Stomach (tissue), 9 donors: Measurements from ENCODE around the gene GRB7. TPM values are rescaled to one million over a fixed set of nuclear protein-coding genes. Genes with fewer than 3 reads are reported as not detected.

Experiments
- DNase-seq, 2 donors: peaks; one replicate each; pipeline versions ENCODE4 v3.0.0 to v3.0.0-alpha.2; 2013 to 2019
- H3K27ac ChIP-seq, 5 donors: fragments of 200-600 bp in 4 of 5; sonication (generic) in 4 of 5; one replicate each; pipeline ENCODE4 v1.5.1; 2013 to 2019; ENCODE audit warnings: mild to moderate bottlenecking in 1 of 5, moderate library complexity in 1 of 5
- H3K27me3 ChIP-seq, 3 donors: fragments of 200-600 bp; sonication (generic); one replicate each; pipeline ENCODE4 v1.5.1; 2017 to 2019; ENCODE audit warnings: mixed run types in 1 of 3
- H3K36me3 ChIP-seq, 4 donors: fragments of 200-600 bp; sonication (generic); 1 replicate in 3 of 4; 2 replicates in 1 of 4; pipeline ENCODE4 v1.5.1; 2016 to 2019
- H3K4me1 ChIP-seq, 4 donors: fragments of 200-600 bp; sonication (generic); one replicate each; pipeline ENCODE4 v1.5.1; 2016 to 2019
- H3K4me3 ChIP-seq, 4 donors: fragments of 200-600 bp; sonication (generic) in 3 of 4; one replicate each; pipeline ENCODE4 v1.5.1; 2016 to 2019; ENCODE audit warnings: mild to moderate bottlenecking in 1 of 4
- H3K9me3 ChIP-seq, 4 donors: fragments of 200-600 bp; sonication (generic); one replicate each; pipeline ENCODE4 v1.5.1; 2016 to 2019
- EP300 ChIP-seq: sonication (generic); formaldehyde crosslinking; IDR thresholded peaks from one replicate; pipeline ENCODE4 v1.6.1; 2017; ENCODE audit warnings: antibody characterized with exemption
- POLR2A ChIP-seq, 4 donors: fragments of 450-650 bp; IDR thresholded peaks; one replicate each; pipeline ENCODE4 v1.6.1; 2016; ENCODE audit warnings: antibody characterized with exemption in 4 of 4, control low read depth in 2 of 4, mild to moderate bottlenecking in 1 of 4, moderate library complexity in 1 of 4
- POLR2AphosphoS5 ChIP-seq, 3 donors: sonication (generic); formaldehyde crosslinking; IDR thresholded peaks; one replicate each; pipeline ENCODE4 v1.6.1; 2016; ENCODE audit warnings: antibody characterized with exemption in 3 of 3
- WGBS, 5 donors: extraction: QIAGEN DNeasy Blood & Tissue Kit in 3 of 5; methylation state at CpG; one replicate each; pipeline versions ENCODE4 v1.1.5 to v1.1.7; 2013 to 2018; 5-methylcytosine and 5-hydroxymethylcytosine counted together
- intact Hi-C: fragments of 100-400 bp; cut with DNase I; formaldehyde crosslinking; loops from one replicate; pipeline ENCODE4 v1.15.1; 2023; ENCODE audit warnings: low total_unique reads
- polyA plus RNA-seq, 3 donors: library from polyadenylated mRNA; stranded (reverse); fragments of 200-250 nt; gene quantifications; one replicate each; pipeline ENCODE4 v1.2.3, GENCODE V29; 2013
- total RNA-seq, 5 donors: library from RNA; depleted of rRNA; stranded (reverse); fragments of >200 nt; gene quantifications; one replicate each; pipeline versions ENCODE4 v1.1.0 to v1.2.3, GENCODE V29; 2014 to 2016
- TF ChIP-seq, protein P1 (sequence below), 7 experiments: fragments of 450-650 bp in 4 of 7; fragments of 200-600 bp in 3 of 7; sonication (generic) in 3 of 7; IDR thresholded peaks; one replicate each; pipeline ENCODE4 v1.5.1; 2016 to 2019; ENCODE audit warnings: antibody characterized with exemption in 7 of 7, control low read depth in 2 of 7, mild to moderate bottlenecking in 1 of 7
- donor health status: healthy with polysubstance abuse.
- donor health status: Bipolar disorder and iron deficiency.
- donor health status: healthy.

Gene GRB7
- total and polyA plus RNA-seq, 8 donors: 2.3 to 43.9 (median 23.0) TPM

DNA sequence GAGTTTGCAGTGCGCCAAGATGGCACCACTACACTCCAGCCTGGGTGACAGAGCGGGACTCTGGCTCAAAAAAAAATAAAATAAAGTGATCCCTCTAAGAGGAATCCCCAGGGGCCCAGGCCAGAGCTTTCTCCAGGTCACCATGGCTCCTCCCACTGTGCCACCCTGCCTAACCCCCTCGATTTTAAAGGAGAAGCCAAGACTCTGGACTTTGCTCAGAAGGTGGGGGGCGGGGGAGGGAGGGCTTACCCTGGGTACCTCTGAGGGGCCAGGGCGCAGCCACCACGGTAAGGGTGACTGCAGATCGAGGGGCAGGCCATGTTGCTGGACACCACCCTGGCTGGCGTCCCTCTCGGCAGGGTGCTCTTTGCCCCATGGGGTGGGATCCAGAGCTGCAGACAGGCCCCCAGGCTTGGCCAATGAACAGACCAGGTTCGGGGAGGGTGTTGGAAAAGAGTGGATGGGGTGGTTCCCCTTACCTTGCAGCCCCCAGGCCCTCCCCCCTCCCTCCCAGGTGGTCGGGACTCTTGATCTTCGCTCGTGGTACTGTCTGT, 455 bp upstream of the GRB7 start:
- peaks cover 0 to 3% (median 2%) of the 10 kb centered on the region in 4 donors for H3K36me3 ChIP-seq
- TF ChIP-seq EP300: no peak
- TF ChIP-seq POLR2AphosphoS5 (IDR thresholded peaks at IDR 0.05): no peak
- TF ChIP-seq, protein P1, sequence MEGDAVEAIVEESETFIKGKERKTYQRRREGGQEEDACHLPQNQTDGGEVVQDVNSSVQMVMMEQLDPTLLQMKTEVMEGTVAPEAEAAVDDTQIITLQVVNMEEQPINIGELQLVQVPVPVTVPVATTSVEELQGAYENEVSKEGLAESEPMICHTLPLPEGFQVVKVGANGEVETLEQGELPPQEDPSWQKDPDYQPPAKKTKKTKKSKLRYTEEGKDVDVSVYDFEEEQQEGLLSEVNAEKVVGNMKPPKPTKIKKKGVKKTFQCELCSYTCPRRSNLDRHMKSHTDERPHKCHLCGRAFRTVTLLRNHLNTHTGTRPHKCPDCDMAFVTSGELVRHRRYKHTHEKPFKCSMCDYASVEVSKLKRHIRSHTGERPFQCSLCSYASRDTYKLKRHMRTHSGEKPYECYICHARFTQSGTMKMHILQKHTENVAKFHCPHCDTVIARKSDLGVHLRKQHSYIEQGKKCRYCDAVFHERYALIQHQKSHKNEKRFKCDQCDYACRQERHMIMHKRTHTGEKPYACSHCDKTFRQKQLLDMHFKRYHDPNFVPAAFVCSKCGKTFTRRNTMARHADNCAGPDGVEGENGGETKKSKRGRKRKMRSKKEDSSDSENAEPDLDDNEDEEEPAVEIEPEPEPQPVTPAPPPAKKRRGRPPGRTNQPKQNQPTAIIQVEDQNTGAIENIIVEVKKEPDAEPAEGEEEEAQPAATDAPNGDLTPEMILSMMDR (IDR thresholded peaks at IDR 0.05): no peak
- no peak for TF ChIP-seq POLR2A (IDR thresholded peaks at IDR 0.05)
- DNase-seq: peak in 1 of 2 donors; percentile 68
- peak overlapping the region; percentile 84 to 93 (median 88) for H3K27ac ChIP-seq
- H3K4me1 ChIP-seq: peaks cover 33 to 58% (median 55%) of the 10 kb centered on the region in 4 donors
- H3K9me3 ChIP-seq: no peaks in the 10 kb centered on the region
- H3K4me3 ChIP-seq: peak overlapping the region; percentile 42 to 62 (median 50)
- WGBS, 5 donors: 28 to 36% (median 30%) methylated on average over 10 to 13 of the region's 13 CpGs
- intact Hi-C loops: no loop called here
- peaks cover 0 to 63% (median 40%) of the 10 kb centered on the region in 3 donors for H3K27me3 ChIP-seq

DNA sequence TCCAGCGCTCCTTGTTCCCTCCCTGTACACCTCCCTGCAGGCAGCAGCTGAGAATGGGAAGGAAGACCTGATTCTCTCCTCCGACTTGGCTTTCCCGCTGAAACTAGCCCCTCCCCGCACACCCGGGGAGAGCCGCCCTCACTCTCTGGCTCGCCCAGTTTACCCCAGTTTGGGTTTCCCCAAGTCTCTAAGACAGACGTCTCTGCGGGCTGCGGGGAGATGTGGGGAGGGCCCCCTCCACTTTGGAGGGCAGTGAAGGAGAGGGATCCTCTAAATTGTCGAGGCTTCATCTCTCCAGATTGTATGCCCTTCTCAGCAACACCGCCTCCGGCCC, 797 bp downstream of the GRB7 start:
- Histone ChIP-seq H3K4me1 (peaks cover 33 to 64% (median 55%) of the 10 kb centered on the region in 4 donors), H3K27ac (peak overlapping the region; percentile 84 to 93 (median 88)), H3K36me3 (peaks cover 0 to 14% (median 13%) of the 10 kb centered on the region in 4 donors), H3K27me3 (peaks cover 0 to 75% (median 44%) of the 10 kb centered on the region in 3 donors), H3K9me3 (no peaks in the 10 kb centered on the region), H3K4me3 (peak overlapping the region; percentile 42 to 62 (median 50))
- TF ChIP-seq, protein P1 (IDR thresholded peaks at IDR 0.05): no peak
- TF ChIP-seq POLR2AphosphoS5 (IDR thresholded peaks at IDR 0.05) (no peak), EP300 (no peak), POLR2A (IDR thresholded peaks at IDR 0.05) (no peak)
- intact Hi-C loops: no loop called here
- DNase-seq: peak; percentile 70 to 84
- 2 to 3% (median 3%) methylated on average over 13 of the region's 13 CpGs for WGBS, 5 donors

DNA sequence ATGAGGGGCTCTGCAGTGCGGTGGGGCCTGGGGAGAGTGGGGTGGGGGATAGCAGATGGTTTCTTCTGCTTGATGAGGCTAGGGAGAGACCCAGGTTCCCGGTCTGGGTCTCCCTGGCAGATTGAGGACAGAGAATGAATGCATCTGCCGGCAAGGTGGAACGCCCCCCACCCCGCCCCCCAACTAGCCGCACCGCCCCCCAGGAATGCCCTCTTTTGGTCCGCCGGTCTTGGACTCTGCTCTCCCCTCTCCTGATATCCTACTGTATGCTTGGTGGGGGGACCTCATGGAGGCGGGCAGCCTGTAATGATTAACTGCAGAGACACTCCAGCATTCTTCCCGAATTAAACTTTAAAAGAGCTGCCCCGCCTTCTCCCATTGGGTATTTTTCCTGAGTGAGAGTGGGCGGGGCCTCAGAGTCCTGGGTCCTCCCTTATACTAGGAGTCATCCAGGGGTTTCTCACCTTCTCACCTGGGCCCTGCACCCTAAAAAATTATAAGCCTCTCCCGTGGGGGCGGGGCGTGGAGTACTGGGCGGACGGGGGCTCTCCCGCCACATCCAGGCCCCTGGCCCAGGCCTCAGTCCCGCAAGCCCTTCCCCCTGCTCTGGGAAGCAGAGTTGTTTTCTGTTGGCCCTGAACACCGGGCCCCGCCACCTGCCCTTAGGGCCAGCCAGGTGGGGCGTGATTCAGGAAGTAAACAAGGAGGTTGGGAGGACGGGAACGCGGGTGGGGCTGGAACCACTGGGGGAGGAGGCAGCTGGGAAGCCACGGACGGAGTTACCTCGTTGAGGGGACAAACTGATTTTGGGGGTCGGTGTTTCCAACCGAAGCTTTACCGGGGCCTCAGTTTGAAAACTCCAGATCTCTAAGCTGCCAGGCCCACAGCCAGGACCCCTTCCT, 1.5 kb downstream of the GRB7 start:
- WGBS, 5 donors: 4 to 18% (median 14%) methylated on average over 27 to 32 of the region's 32 CpGs
- H3K4me3 ChIP-seq: peak overlapping the region; percentile 42 to 62 (median 50)
- peaks cover 33 to 64% (median 55%) of the 10 kb centered on the region in 4 donors for H3K4me1 ChIP-seq
- H3K27ac ChIP-seq: peak overlapping the region; percentile 84 to 93 (median 88)
- intact Hi-C loops: no loop called here
- peak; percentile 89 to 91 for DNase-seq
- no peaks in the 10 kb centered on the region for H3K9me3 ChIP-seq
- peaks cover 0 to 80% (median 44%) of the 10 kb centered on the region in 3 donors for H3K27me3 ChIP-seq
- TF ChIP-seq, protein P1 (IDR thresholded peaks at IDR 0.05): no peak
- TF ChIP-seq EP300 (no peak), POLR2AphosphoS5 (IDR thresholded peaks at IDR 0.05) (peak in 2 of 3 donors; percentile 50 to 65)
- H3K36me3 ChIP-seq: peaks cover 6 to 19% (median 18%) of the 10 kb centered on the region in 4 donors

DNA sequence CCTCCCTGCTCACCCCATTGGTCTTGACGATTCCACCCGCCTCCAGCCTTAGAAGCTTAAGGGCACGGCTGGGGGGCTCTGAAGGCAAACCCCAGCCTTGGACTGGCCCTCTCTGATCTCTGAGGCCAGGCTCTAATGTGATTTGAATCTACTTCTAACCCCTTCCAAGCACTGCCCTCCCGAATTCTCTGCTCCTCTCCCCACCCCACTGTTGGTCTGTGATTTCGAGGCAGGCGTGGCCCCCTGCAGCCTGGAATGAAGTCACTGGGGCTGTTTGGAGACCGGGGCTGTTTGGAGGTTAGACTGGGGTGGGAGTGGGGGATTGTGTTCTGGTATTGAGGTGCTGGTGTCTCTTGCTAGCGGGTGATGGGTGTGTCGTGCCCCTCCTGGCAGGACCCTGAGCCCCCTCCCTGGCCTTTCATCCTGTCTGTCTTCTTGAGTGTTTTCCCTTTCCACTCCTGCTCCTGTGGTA, 2.2 kb downstream of the GRB7 start:
- peak in 1 of 2 donors; percentile 77 for DNase-seq
- peaks cover 13 to 26% (median 25%) of the 10 kb centered on the region in 4 donors for H3K36me3 ChIP-seq
- H3K9me3 ChIP-seq: no peaks in the 10 kb centered on the region
- 14 to 28% (median 20%) methylated on average over 9 of the region's 9 CpGs for WGBS, 5 donors
- peaks cover 33 to 64% (median 55%) of the 10 kb centered on the region in 4 donors for H3K4me1 ChIP-seq
- TF ChIP-seq EP300 (no peak), POLR2AphosphoS5 (IDR thresholded peaks at IDR 0.05) (no peak)
- peaks cover 0 to 84% (median 44%) of the 10 kb centered on the region in 3 donors for H3K27me3 ChIP-seq
- intact Hi-C loops: no loop called here
- peak overlapping the region; percentile 42 to 62 (median 50) for H3K4me3 ChIP-seq
- H3K27ac ChIP-seq: peak overlapping the region; percentile 84 to 93 (median 88)
